Activated T-helper 9 cell treated with anti-CD3 and anti-CD28 coated beads, Interleukin-2, amount 50 U/mL, for 16 hours (primary cell): ENCODE data around the gene TMEM131.
"Not testable (repeated sequence)": the region's sequence is repeated elsewhere in the genome, so short reads cannot be mapped to it uniquely, and the experiment has no call there.

ENCODE experiments used
- DNase-seq: peaks from one replicate; pipeline ENCODE4 v3.0.0-alpha.2; 2020; ENCODE audit warnings: low read depth

Gene TMEM131

DNA sequence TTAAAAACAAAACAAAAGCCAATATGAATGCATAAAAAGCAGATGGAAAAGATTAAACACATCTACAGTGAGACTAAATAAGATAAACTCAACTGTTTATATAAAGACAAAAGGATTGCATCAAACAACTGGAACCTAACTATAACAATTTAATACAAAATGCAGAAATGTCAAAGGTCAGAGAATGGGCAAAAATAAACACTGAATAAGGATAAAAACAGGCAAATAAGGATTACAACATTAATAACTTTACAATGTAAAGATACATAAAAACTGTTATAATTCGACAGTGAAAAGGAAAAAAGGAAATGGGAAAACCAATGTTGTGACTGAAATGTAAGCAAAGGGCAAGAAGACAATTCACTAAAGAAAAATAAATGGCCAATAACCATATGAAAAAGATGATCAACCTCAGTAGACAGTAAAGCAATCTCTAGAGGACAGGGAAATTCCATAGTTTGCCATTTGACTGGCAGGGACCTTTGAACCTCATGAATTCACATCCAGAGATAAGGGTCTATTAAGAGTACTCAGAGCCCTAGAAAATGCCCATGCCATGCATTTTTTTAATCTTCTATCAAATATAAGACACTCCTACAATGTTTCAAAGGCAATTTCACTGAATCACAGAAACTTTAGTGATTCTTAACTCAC is 83.7 kb downstream of the TMEM131 start:
- DNase-seq = no peak

- no peak for DNase-seq
These were observed 84.4 kb downstream of the TMEM131 start for GRCh38 chr2:97911206-97911921.

DNA sequence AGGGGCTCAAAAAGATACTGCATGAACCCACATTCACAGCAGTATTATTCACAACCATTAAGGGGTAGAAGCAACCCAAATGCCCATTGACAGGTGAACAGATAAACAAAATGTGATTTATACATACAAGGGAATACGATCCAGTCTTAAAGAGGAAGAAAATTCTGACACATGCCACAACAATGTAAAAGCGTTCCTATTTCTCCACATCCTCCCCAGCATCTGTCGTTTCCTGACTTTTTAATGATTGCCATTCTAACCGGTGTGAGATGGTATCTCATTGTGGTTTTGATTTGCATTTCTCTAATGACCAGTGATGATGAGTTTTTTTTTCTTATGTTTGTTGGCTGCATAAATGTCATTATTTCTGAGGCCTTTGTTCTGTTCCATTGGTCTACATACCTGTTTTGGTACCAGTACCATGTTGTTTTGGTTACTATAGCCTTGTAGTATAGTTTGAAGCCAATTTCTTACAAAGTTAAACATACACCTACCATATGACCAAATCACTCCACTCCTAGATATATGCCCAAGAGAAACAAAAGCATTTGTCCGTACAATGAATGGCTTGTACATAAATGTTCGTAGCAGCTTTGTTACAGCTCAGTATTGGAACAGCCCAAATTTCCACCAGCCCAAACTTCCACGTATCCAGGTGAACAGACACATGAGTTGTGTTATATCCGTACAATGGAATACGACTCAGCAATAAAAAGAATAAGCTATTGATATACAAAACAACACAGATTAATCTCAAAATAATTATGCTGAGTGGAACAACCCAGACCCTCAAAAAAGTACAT is 85.1 kb downstream of the TMEM131 start:
- no peak for DNase-seq

- no peak for DNase-seq
These were observed 87.5 kb downstream of the TMEM131 start for GRCh38 chr2:97908208-97908676.

DNA sequence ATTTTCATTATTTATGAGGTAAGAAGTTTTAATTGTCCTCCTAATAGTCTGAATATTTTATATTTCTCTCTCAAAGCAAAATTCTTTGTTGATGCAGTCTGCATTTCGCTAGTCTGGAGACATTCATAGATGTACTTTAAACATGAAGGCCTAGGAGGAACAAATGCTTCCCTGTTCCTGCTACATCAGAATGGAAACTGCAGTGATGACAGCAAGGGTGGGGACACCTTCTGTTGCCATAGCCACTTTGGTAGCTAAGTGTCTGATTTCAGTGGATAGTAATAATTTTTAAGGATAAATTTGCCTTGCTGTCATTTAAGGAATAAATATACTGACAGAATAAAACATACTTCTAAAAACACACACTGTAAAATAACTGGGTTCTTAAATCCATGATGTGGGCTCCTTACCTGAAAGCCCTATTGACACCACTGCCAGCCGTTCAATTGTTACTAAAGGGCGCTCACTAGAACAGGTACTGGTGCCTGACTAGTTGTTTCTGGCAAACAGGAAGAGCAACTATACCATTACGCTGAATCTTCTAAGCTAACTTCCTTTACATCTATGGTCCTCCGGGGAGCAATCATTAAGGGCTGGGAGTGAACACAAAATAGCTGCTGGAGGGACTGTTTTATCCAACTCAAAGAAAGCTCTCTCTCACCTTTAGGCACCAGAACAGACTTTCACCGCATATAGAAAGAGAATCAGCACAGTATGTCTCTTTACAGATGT is 88.2 kb downstream of the TMEM131 start:
- no peak for DNase-seq

- DNase-seq = no peak
These were observed 89.4 kb downstream of the TMEM131 start for GRCh38 chr2:97906307-97906706.

DNA sequence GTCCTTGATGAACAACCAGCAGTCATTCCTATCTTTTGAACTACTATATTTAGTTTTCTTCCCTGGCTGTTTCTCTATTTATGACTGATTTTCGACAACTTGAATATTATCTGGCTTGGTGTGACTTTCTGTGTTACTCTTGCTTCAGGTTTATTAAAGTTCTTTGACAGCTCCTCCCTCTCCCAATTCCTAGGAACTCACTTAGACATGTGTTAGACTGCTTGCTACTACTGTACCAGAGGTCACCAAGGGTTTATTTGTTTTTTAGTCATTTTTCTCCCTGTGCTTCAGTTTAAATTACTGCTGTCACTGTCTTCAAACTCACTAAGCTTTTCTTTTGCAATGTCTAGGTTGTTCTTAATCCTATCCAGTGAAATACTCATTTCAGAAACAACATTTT is 90.5 kb downstream of the TMEM131 start:
- no peak for DNase-seq

DNA sequence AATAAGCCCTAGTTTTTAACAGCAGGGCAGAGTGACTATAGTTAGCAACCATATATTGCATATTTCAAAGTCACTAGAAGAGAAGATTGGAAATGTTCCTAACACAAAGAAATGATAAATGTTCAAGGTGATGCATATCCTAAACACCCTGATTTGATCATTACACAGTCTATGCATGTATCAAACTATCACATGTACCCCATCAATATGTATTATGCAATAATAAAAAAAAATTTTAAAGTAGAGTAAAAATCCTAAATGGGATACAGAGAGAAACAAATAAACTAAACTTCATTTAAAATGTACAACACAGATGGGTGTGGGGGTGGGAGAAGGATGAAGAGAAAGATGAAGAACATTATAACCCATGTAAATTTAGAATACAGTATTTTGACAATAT is 93.9 kb downstream of the TMEM131 start:
- DNase-seq = no peak

DNA sequence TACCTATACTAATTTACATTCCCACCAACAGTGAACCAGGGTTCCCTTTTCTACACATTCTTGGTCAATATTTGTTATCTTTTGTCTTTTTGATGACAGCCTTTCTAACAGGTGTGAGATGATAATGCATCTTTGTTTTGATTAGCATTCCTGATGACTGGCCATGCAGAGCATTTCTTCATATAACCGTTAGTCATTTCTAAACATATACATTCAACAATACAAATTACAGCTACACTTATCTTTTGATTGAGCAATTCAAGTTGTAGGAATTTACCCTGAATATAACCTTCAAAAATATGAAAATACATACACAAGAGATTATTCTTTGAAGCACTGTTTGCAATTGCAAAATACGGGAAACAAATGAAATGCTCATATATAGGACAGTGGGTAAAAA is 94.9 kb downstream of the TMEM131 start:
- no peak for DNase-seq

DNA sequence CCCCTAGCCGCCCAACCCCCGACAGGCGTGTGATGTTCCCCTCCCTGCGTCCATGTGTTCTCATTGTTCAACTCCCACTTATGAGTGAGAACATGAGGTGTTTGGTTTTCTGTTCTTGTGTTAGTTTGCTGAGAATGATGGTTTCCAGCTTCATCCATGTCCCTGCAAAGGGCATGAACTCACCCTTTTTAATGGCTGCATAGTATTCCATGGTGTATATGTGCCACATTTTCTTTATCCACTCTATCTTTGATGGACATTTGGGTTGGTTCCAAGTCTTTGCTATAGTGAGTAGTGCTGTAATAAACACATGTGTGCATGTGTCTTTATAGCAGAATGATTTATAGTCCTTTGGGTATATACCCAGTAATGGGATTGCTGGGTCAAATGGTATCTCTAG is 102.7 kb downstream of the TMEM131 start:
- DNase-seq = not testable (repeated sequence)

- DNase-seq = no peak
These were observed 104.1 kb downstream of the TMEM131 start for GRCh38 chr2:97891611-97892010.

GRCh38 chr2:97889156-97889555 is 106.6 kb downstream of the TMEM131 start:
- no peak for DNase-seq

- no peak for DNase-seq
These were observed 109.9 kb downstream of the TMEM131 start for GRCh38 chr2:97885841-97886240.

DNA sequence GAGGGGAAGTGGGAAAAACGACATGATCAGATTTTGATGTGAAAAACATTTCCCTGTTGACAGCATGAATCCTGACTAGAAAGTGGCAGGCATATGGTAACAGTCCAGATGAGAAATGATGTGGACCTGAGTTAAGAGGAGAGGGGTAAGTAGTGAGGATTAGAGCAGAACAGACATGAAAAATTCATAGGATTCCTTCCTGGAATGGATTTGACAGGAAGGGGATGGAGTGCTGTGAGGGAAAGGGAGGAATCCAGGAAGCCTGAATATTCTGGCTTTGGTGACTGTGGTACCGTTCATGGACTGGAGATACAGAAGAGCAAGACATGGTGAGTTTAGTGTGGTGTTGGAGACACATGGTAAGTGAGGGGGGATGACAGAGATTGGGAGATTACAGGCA is 115.4 kb downstream of the TMEM131 start:
- DNase-seq = no peak

- DNase-seq = no peak
These were observed 116.9 kb downstream of the TMEM131 start for GRCh38 chr2:97878865-97879264.

DNA sequence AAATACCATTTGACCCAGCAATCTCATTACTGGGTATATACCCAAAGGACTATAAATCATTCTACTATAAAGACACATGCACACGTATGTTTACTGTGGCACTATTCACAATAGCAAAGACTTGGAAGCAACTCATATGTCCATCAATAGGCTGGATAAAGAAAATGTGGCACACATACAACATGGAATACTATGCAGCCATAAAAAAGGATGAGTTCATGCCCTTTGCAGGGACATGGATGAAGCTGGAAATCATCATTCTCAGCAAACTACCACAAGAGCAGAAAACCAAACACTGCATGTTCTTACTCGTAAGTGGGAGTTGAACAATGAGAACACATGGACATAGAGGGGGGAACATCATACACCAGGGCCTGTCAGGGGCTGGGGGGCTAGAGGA is 117.4 kb downstream of the TMEM131 start:
- DNase-seq = not testable (repeated sequence)

DNA sequence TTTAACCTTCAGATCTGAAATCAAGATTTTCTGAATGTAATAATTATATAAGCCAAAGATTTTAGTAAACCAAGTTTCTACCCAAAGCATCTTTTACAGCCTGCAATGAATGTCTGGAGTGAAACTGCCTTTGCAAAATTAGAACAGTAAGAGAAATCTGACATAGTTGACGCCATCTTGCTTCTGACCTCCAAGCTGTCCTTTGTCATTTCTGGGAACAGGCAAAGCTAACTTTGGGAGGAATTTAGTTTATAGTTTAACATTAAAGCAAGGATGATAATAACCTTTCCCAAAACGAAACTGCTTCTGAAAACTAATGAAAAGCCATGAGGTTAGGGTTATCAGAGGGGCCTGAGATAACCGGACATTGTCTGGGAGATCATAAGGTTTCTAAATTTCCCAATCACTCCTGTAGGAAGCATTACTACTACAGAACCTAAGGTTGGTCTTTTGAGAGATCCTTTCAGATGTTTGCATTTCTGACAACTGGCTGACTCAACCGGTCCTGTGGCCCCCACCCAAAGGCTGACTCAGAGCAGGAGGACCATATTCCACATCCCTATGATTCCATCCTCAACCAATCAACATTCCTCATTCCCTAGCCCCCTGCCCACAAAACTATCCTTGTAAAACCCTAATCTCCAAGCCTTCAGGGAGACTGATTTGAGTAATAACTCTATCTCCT is 124.5 kb downstream of the TMEM131 start:
- no peak for DNase-seq

GRCh38 chr2:97870396-97870843 is 125.3 kb downstream of the TMEM131 start:
- no peak for DNase-seq

DNA sequence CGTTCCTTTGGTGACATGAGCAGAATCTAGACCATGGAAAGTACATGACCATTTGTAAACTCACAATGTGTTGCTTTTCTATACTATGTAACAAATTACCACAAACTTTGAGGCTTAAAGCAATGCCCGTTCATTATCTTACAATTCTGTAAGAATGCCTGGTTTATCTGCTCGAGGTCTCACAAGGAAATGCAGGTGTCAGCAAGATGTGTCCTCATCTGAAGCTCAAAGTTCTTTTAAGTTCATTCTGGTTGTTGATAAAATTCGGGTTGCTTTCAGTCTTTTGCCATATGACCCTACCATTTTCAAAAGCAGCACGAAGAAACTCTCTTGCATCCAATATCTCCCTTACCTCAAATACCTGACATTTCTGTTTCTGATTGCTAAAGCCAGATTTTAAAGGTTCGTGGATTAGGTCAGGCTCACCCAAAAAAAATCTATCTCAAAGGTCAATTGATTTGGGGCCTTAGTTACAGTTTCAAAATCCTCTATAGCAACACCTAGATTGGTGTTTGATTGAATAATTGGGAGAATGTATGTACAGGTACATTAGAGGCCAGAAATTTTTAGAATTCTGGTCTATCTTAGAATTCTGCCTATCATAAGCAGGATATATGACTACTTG is 125.9 kb downstream of the TMEM131 start:
- DNase-seq = no peak

- no peak for DNase-seq
These were observed 126.6 kb downstream of the TMEM131 start for GRCh38 chr2:97868986-97869721.
